CD4-positive, alpha-beta T cell treated with Interleukin-6 for 4 hours (primary cell): ENCODE measurements around the gene GAS7.

ENCODE experiments used
- DNase-seq: peaks from one replicate; pipeline ENCODE4 v3.0.0-alpha.2; 2020; ENCODE audit warnings: mixed read lengths

The GAS7 gene

DNA sequence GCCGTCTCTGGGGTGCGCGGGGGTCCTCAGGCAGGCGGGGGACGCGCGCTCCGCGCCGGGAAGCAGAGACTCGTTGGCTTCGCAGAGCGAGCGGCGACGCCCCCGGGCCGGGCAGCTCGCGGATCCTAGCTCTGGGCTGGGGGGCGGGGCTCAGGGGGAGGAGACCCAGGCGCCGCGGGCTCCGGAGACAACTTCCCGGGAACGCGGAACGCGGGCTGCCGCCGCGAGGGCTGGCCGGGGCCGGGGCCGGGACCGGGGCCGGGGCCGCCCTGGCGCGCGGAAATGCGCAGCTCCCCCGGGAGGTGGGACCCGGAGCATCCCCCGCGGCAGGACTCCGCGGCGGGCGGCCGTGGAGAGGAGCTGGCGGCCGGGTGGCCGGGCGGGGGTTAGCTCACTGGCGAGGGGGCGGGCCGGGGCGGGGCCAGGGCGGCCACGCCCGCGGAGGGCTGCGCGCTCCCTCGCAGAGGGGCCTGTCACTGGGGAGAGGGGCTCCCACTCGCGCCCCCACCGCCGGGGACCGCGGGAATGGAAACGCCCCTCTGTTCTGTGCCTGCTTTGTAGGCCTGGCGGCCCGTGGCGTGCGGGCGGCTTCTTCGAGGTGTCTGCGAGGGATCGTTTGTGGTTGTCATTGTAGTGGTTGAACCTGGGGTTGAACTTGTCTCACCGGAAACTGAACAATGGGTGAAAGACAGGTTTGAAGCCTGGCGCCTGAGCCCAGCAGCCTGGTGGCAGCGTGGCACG lies at the start of gene GAS7:
Gene GAS7 (minus strand): TSS at position 98 of the 741 bp plus-strand sequence.
- DNase-seq, result peak; percentile 50

- no peak for DNase-seq
Measured at GRCh38 chr17:10247810-10248209, 49.4 kb upstream of the GAS7 start.

DNA sequence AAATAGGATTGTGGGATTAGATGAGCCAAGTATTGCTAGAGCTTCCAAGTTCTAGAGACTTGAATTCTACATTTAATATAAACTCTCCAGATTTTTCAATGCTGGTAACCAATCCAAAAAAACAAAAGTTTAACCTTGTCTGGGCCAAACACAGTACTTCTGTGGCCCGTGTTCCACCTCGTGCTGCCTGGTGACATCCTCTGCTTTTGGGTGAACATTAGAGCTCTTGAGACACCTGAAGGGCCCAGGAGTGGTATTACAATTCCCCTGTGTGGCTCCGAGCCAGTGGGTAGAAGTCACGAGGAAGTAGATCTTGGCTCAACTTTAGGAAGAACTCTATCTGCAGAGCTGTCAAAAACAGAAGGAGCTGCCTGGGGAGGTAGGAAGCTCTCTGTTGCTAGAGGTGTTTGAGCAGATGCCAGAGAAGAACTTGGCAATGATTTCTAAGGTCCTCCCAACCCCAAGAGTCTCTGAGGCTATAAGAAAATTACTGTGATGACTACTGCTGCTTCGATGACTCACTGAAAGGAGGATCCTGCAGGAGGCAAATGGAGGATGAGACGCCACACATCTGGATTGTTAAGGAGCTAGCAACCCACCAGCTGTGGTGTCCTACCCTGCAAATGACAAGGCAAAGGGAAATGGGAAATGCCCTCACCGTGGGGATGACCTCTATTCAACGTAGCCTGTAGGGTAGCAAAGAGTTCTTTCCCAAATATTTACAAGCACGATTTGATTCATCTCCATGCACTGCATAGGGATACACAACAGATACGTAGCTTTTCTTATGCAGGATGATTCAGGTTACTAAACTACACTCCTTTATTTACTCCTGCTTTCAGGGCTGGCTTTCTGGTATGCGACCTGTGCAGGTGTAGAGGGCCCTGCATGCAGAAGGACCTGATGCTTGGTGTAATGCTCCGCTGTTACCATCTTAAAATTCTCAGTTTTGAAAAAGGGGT lies 45.8 kb upstream of the GAS7 start:
- no peak for DNase-seq

DNA sequence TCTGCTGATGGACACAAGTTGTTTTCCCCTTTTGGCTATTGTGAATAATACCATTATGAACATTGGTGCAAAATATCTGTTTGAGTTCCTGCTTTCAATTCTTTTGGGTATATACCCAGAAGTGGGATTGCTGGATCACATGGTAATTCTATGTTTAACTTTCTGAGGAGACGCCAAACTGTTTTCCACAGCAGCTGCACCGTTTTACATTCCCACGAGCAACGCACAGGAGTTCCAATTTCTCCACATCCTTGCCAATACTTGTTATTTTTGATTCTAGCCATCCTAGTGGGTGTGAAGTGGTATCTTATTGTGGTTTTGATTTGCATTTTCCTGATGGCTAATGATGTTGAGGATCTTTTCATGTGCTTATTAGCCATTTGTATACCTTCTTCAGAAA lies 43.4 kb upstream of the GAS7 start:
- no peak for DNase-seq

- DNase-seq, result no peak
Measured at GRCh38 chr17:10238661-10239060, 40.3 kb upstream of the GAS7 start.

GRCh38 chr17:10234033-10234432 lies 35.6 kb upstream of the GAS7 start:
- DNase-seq, result no peak

DNA sequence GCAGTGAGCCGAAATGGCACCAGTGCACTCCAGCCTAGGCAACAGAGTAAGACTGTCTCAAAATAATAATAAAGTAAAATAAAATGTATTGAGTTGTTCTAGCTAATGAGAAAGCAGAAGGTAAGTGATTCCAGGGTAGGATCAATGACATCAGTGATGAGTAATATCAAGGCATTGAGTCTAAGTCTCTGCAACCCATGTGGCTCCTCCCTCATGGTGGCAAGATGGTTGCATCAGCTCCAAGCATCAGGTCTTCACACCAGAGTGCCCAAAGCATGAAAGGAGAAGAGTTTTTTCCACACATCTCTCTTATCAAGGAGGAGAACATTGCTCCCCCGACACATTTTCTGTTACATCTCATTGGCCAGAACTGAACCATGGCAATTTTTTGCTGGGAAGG lies 34.8 kb upstream of the GAS7 start:
- no peak for DNase-seq

GRCh38 chr17:10229181-10229580 lies 30.8 kb upstream of the GAS7 start:
- DNase-seq, result no peak

- DNase-seq, result peak; percentile 55
Measured at GRCh38 chr17:10226930-10227695, 28.7 kb upstream of the GAS7 start.

DNA sequence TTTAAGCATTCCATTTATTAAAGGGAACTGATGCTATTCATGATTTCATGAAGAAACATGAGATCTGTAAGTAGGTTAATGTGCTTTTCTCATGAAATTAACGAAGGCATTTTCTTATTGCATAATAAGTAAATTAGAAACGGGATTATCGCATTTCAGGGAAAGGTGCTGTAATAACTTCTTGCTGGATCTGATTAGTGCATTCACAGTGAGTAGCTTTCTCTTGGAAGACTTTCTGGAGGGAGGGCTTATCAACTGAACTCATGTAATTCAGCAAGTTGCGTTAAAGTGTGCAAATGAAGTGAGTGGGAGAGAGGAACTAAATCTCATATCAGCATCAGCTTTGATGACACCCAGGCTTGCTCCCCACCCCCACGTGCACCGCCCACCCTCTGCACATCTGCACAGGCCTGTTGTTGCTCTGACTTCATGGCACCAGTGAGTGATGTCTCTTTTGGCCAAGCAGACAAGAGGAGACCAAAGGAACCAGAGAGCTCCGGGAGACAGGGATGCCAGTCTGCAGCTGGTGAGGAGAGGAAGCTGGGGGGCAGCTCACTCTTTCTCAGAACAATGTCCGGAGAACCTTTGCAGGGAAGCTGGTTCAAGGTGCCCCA lies 26.3 kb upstream of the GAS7 start:
- no peak for DNase-seq

DNA sequence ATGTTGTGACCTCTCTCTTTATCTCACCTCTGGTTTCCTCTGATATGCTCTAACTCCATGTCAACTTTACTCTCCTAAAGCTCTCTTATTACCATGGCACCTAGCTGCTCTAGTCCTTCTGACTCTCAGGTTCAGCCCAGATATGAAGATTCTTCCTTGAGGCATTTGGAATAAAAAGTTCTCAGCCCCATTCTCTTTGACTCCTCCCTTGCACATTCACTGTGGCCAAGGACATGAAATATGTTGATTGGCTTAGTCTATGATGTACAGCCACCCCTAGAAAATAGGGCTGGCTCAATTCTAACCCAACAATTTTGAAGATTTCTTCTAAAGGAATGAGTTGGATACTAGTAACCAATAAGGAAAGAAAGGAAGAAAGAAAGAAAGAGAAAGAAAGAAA lies 20.8 kb upstream of the GAS7 start:
- no peak for DNase-seq

DNA sequence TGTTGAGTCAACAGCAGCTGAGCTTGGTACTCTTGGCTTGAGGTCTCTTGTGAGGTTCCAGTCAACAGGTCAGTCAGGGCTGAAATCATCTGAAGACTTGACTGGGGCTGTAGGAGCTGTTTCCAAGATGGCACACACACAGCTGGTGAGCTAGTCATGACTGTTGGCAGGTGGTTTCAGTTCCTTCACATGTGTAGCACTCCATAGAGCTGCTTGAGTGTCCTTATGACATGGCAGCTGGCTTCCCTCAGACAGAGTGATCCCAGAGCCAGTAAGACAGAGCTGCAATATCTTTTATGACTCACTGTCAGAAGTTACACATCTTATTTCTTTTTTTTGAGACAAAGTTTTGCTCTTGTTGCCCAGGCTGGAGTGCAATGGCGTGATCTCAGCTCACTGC lies 19.5 kb upstream of the GAS7 start:
- no peak for DNase-seq

DNA sequence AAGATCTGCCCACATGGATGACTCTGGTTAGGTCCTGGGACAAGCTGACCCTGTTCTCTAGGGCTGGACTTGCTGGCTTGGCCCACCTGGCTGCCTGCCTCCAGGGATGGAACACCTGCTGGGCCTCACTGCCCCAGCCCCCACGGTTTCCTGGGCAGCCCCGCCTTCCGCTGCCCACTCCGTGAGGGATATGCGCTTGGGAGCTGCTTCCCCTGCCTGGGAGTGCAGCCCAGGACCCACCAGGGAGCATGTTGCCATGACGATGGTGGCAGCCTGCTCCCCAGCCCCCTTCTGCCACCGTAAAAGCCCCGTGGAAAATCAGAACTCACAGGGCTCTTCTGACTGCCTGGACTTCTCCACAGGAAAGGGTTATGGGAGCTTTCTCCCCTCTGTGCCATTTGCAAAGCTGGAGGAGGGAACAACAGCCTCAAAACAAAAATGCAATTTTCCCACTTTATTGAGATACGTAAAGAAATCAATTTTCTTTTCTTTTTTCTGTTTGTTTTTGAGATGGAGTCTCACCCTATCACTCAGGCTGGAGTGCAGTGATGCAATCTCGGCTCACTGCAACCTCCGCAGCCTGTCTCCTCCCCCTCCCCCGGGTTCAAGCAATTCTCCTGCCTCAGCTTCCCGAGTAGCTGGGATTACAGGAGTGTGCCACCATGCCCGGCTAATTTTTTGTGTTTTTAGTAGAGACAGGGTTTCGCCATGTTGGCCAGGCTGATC lies 18.0 kb upstream of the GAS7 start:
- no peak for DNase-seq

GRCh38 chr17:10215286-10215685 lies 16.9 kb upstream of the GAS7 start:
- no peak for DNase-seq

- DNase-seq, result no peak
Measured at GRCh38 chr17:10211666-10212065, 13.3 kb upstream of the GAS7 start.

- DNase-seq, result no peak
Measured at GRCh38 chr17:10210151-10210574, 11.8 kb upstream of the GAS7 start.

DNA sequence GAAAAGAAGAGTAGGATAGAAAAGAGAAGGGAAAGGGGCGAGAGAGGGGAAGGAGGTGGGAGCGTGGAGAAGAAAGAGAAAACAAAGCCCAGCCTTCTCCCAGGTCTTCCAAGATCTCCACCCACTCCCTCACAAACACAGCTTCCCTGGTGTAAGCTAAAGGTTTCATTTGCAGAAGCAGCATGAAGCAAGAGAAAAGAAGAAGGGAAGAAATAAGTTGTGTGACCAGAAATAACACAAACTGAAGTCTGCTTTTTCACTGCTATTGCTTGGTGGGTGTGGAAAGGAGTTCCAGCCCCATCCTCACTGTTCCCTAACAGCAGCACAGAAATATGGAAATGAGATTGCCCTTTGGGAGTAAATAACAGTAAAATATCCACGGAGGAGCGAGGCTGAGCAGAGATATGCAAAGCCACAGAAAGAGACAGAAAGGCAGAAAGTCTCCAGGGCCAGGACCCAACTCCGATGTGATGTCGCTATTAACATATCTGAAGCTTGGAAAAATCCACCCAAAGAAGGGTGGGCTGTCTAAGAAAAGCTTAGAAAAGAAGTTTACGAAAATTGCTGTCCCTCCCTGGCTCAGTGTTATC lies 10.3 kb upstream of the GAS7 start:
- DNase-seq, result no peak

DNA sequence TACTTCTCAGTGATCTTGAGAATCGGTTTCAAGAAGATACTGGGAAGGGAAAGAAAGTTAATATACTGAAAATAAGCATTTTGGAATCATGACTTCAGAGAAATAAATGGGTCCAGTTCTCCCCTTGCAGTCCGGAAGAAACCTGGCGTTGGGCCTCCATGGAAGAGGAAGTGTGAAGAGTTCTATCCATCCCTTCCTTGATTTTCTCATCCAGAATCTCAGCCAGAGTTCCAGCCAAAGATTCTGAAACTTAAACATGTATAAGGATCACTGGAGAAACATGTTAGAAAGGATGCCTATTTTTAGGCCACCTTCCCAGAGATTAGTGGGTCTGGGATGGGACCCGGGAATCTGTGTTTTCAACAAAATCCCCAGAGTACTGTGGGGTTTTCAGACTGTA lies 8.7 kb upstream of the GAS7 start:
- no peak for DNase-seq

DNA sequence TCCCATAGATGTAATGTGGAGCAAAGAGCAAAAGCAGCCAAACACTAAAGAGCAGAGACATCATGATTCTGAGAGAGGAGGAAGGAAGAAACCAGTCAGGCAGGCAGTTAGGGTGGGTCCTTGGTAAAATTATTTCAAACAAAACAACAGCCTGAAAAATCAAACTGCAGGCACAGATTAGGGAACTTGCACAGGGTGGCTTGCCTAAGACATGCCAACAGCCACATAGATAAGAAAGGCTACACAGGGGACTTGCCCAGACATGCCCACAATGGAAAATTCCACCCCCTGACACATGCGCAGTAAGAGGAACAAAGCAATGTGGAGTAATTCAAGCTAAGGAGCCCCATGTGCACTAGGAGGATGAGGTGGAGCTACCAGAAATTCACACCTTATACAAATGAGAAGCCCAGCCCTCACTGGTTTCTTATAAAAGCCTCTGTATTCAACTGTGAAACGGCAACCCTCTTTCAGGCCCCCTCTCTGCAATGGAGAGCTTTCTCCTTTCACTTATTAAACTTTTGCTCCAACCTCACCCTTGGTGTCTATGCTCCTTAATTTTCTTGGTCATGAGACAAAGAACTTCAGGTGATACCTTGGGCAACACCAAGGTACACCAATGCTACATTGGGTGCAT lies 7.3 kb upstream of the GAS7 start:
- DNase-seq, result no peak

DNA sequence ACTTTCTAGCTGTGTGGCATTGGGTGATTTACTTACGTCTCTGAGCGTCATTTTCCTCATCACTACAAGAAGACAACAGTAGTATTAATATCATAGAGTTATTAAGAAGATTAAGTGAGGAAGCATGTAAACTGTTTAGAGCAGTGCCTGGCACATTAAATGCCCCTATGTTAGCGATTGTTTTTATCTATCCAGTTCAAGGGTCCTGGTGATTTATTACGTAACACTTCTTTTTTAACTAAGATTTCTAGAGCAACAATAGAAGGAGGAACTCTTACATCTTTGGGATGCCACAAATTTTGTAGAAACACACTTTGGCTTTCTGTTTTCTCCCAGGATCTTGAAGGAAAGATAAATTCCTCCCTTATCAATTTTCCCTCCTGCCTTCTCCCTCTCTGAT lies 3.3 kb upstream of the GAS7 start:
- no peak for DNase-seq

GRCh38 chr17:10200645-10201044 lies 2.2 kb upstream of the GAS7 start:
- DNase-seq, result no peak
